ENCODE data around the gene KCNQ1. TPM values are rescaled to one million over a fixed set of nuclear protein-coding genes. Genes with fewer than 3 reads are reported as not detected.

KCNQ1 gene
- total and polyA plus RNA-seq, 2 donors (not counting 3 experiments of a cell fraction or from before 2014, with no cell fraction given) = 0.07 to 0.09 TPM

DNA sequence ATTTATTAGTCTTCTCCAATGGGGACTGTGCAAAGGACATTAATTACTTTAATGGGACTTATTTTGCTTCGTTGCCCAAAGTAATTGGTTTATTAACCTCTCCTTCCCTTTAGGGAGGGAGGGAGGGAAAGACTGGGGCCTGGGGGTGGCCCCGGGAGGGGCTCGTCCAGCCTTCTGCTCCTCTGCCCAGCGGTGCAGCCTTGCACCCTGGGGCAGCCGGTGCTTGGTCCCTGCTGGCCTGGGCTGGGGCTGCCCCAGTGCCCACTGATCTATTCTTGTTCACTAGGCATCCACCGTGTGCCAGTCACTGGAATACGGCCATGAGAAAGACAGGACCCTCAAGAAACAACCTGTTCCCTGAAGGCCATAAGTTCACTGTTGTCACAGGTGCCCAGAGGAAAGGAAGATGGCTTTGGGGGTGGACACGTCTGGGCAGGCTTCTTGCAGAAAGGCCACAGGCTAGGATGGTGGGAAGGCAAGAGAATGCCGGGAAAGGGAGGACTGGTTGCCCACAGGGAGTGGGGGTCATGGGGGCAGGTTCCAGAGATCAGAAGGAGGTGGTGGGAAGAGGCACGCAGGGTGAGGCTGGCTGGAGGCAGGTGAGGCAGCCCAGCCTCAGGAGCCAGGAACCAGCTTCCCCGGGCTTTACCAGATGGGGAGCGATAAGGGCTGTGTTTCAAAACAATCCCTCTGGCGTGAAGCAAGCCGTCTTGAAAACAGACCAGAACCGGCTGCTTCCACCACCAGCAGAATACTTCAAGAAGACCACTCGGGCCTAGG, 302.6 kb downstream of the KCNQ1 start:
- Histone ChIP-seq H3K4me1 (ENCODE audit: control insufficient read depth, extremely low read depth, insufficient read depth, low read length) (no peaks in the 10 kb centered on the region), H3K27me3 (ENCODE audit: control insufficient read depth in 2 of 2, insufficient read depth in 2 of 2, low read length in 2 of 2) (no peaks in the 10 kb centered on the region), H3K27ac (ENCODE audit: insufficient read depth, low read depth, low read length) (no peak overlapping the region), H3K9ac (replicated peaks; ENCODE audit: extremely low read depth, insufficient read depth, low read length) (no peak overlapping the region), H3K4me2 (ENCODE audit: insufficient read depth, low read length) (no peak overlapping the region), H3K9me1 (replicated peaks; ENCODE audit: control insufficient read depth, extremely low read depth, insufficient read depth, low read length) (no peaks in the 10 kb centered on the region), H4K20me1 (replicated peaks; ENCODE audit: control insufficient read depth, extremely low read depth, insufficient read depth, low read length) (no peaks in the 10 kb centered on the region), H3K79me2 (ENCODE audit: control insufficient read depth, insufficient read depth, low read length) (no peaks in the 10 kb centered on the region), H3K9me3 (replicated peaks; ENCODE audit: control insufficient read depth, insufficient read depth, low read length) (no peaks in the 10 kb centered on the region), H3K36me3 (ENCODE audit: control insufficient read depth in 2 of 2, extremely low read depth in 1 of 2, insufficient read depth in 2 of 2, low read length in 2 of 2) (no peaks in the 10 kb centered on the region), H2AFZ (ENCODE audit: low read depth, low read length) (no peak overlapping the region), H3K4me3 (replicated peaks in 1 of 3; ENCODE audit: insufficient read depth in 1 of 3, low read depth in 1 of 3, low read length in 3 of 3) (no peak overlapping the region)
- no TSS peak for BruUV-seq (replicated peaks)
- intact Hi-C loops (cut with micrococcal nuclease) (no loop called here), dilution Hi-C loops (cut with MboI; ENCODE audit: extremely low pct_ligation_motif_present, low sequenced_read_pairs) (no loop called here)
- TF ChIP-seq FOS (IDR thresholded peaks at IDR 0.05; ENCODE audit: borderline replicate concordance, insufficient read depth, low read length) (no peak), EZH2 (IDR thresholded peaks at IDR 0.05; ENCODE audit: borderline replicate concordance, low read depth, low read length, severe bottlenecking) (no peak), POLR2A (IDR thresholded peaks at IDR 0.05; ENCODE audit: low read depth, low read length) (no peak)
- TF ChIP-seq, protein P1, sequence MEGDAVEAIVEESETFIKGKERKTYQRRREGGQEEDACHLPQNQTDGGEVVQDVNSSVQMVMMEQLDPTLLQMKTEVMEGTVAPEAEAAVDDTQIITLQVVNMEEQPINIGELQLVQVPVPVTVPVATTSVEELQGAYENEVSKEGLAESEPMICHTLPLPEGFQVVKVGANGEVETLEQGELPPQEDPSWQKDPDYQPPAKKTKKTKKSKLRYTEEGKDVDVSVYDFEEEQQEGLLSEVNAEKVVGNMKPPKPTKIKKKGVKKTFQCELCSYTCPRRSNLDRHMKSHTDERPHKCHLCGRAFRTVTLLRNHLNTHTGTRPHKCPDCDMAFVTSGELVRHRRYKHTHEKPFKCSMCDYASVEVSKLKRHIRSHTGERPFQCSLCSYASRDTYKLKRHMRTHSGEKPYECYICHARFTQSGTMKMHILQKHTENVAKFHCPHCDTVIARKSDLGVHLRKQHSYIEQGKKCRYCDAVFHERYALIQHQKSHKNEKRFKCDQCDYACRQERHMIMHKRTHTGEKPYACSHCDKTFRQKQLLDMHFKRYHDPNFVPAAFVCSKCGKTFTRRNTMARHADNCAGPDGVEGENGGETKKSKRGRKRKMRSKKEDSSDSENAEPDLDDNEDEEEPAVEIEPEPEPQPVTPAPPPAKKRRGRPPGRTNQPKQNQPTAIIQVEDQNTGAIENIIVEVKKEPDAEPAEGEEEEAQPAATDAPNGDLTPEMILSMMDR (IDR thresholded peaks at IDR 0.05; ENCODE audit: extremely low read depth in 1 of 2, insufficient read depth in 1 of 2, low read depth in 1 of 2, low read length in 2 of 2) = no peak
- DNase-seq (ENCODE audit: low read depth, low spot score) (no peak), FAIRE-seq (no peak)
- POLR2A ChIA-PET = no interaction called here
- CTCF ChIA-PET = no interaction called here
